Amniotic epithelial cell (primary cell): ENCODE results near the gene PINLYP.
"Not testable (repeated sequence)": the region's sequence is repeated elsewhere in the genome, so short reads cannot be mapped to it uniquely, and the experiment has no call there.

ENCODE experiments used
- DNase-seq: peaks from one replicate; pipeline ENCODE4 v3.0.0-alpha.2; 2010; ENCODE audit warnings: low read depth

Gene PINLYP

DNA sequence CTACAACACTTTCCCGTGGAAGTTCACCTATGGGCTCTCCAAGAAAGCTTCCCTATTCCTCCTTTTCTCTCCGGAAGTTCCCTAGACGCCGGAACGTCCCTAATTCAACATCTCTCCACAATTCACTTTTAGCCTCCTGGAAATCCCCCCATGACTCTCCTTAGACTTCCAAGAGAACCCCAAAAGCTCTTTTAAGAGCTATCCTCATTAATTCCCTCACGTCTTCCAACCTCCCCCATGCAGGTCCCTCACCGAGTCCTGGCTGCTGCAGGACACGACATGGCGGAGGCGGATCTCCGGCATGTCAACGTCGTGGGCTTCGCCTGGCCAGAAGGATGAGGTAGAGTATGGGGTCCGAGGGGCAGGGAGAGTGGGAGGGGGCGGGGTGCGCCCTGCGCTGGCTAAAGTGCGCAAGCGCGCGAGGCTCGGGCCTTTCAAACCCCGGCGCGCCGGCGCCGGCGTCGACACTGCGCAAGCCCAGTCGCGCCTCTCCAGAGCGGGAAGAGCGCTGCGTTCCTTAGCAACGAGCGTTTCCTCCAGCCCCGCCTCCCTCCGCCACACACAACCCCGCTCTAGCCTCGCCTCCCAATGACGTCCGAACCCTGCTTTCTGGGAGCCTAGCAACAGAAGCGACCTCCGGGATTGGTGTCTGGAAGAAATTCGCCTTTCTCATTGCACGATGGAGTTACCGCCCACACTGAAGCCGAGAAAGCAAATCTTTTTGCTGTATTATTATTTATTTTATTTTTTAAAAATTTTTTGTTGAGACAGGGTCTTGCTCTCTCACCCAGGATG lies at the start of gene PINLYP, which contains the start of gene XRCC1:
TSS of gene PINLYP (plus strand) at position 646 of the 795 bp plus-strand sequence. CDS start 1,391 bp downstream, outside the sequence.
TSS of gene XRCC1 (minus strand) at position 372 of the 795 bp plus-strand sequence. CDS start at position 303, 69 bp downstream.
- peak; percentile 98 for DNase-seq

DNA sequence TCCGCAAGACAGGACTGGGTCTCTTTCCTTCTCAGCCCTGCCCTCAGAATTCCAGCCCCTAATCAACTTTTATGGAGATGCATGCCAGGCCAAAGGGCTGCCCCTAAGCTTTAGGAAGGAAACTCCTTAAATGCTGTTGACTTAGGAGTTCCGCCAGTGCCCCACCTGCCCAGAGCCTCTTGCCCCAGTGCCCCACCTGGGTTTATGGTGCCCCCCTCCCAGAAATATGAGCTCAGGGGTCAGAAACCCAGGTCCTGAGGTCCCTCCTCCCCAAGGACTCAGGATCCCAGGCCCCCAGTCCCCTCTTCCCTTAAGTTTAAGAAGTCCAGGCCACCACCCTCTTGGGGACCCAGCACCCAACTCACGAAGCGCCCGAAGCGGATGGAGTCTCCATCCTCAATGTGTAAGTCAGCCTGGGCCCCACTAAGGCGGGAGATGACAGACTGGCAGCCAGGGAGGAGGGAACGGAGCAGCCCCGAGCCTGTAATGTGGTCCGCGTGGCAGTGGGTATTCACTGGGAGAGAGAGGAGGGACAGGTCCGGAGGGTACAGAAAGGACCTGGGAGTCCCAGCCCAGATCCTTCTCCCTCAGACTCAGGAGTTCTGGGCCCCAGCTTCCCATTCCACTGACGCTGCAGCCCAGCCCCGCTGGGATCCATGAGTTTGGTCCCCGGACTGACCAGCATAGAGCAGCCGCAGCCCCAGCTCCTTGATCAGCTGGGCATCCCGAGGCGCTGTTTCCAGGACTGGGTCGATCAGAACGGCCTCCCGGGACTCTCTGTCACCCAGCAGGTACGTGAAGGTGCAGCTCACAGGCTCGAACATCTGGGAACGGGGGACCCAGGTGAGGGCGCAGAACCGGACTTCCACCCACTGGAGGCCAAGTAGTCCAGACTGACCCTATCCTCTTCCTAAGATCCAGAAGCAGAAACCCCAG lies 49.5 kb upstream of the PINLYP start:
- DNase-seq: no peak

DNA sequence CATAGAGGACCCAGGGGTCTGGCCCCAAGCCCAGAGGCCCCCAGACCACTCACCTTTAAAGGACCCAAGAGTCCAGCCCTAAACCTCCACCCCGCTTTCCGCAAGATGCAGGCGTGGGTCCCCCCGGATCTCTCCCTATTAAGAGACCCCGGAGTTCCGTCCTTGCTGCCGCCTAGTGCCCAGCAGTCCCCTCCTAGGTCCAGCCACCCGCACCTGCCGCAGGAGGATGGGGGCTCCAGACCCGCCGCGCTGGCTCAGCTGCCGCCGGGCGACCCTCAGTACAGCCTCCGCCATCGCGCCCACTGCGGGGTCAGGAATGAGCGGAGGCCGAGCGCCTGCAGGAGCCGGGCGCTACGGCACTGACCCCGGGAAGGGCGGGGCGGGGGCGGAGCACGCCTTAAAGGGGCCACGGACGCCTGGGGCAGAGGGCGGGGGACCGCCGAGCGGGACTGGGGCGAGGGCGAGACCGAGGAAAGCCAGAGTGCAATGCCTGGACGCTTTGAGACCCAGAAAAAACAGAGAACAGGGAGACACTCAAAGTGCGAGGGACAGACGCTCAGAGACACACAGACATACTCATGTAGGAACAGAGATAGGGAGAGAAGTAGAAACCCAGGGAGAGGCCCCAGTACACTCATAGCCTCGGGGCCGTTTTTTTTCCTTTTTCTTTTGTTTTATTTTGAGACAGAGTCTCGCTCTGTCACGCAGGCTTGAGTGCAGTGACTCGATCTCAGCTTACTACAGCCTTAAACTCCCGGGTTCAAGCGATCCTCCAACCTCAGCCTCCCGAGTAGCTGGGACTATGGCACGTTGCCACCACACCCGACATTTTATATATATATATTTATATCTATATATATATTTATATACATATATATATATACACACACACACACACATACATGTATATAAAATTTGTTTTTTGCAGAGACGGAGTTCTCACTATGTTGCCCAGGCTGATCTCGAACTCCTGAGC lies 48.4 kb upstream of the PINLYP start, which contains the start of gene ETHE1:
TSS of gene ETHE1 (minus strand) at position 318 of the 976 bp plus-strand sequence. CDS start at position 294, 24 bp downstream.
- DNase-seq: peak; percentile 44

DNA sequence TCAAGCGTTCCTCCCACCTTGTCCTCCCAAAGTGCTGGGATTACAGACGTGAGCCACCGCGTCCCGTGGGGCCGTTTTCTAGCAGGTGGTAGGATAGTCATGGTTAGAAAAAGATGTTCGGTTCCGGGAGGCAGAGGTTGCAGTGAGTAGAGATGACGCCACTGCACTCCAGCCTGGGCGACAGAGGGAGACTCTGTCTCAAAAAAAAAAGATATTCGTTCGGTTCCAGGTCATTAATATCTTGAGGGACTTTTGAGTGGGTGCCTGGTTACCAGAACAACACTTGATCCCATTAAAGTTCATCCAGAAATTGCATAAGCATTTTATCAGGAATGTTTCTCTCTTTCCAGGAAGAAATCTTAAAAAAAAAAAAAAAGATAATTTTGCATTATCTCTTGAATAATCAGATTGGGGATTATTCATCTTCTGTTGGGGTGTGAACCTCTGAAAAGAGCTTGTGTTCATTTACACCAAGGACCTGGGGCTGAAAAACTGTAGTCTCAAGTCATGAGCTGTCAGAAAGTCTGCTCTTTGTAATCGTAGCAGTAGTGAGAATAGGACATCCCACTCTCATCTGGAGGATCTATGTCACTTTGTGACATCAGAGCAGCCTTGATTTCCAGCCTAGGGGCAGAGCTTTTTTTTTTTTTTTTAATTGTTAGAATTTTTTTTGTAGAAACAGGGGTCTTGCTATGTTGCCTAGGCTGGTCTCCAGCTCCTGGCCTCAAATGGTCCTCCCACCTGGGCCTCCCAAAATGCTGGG lies 47.6 kb upstream of the PINLYP start:
- DNase-seq: no peak

DNA sequence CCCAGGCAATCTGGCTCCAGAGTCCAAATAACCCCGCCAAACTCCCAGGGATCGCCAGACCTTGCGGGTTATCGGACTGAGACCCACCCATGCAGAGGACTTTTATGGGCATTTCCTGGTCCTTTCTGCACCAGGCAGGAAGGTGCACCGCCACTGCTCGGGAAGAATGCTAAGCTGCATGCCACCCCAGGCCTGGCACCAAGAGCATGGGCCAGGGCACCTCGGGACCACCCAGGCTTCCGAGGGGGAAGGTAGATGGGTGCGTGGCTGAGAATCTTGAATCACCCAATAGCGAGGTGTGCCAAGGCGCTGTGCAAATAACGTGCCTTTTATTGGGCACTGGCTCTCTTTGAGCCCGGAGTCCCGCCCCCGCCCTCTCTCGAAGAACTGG lies 43.0 kb upstream of the PINLYP start:
- DNase-seq: no peak

DNA sequence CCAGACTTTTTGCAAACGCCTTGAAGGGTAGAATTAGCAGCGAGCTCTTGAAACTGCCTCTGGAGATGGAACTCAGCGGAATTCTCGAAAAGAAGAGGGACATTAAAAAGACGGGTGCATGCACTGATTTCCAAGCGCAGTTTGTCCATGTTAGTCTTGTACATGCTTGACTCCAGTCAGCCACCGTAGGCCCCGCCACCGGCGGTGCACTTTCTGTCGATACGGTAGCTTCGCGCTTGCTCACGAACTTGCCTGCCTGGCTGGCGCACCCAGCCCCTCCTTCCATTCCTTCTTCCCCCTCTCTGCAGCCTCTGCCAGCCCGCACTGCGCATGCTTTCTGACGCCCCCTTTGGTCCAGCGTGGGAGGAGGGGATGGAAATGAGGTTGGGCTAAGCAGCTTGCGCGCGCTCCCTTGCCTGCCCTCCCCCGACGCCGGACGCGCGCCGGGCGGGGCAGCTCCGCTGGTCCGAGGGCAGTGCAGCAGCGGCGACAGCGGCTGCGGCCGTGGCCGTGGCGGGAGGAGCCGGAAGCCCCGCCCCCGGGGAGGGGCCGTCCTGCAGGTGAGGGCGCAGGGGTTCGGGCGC lies 42.5 kb upstream of the PINLYP start, which contains the start of gene ZNF575:
TSS of gene ZNF575 (plus strand) at position 227 of the 584 bp plus-strand sequence. CDS start 1,235 bp downstream, outside the sequence.
- peak; percentile 95 for DNase-seq

DNA sequence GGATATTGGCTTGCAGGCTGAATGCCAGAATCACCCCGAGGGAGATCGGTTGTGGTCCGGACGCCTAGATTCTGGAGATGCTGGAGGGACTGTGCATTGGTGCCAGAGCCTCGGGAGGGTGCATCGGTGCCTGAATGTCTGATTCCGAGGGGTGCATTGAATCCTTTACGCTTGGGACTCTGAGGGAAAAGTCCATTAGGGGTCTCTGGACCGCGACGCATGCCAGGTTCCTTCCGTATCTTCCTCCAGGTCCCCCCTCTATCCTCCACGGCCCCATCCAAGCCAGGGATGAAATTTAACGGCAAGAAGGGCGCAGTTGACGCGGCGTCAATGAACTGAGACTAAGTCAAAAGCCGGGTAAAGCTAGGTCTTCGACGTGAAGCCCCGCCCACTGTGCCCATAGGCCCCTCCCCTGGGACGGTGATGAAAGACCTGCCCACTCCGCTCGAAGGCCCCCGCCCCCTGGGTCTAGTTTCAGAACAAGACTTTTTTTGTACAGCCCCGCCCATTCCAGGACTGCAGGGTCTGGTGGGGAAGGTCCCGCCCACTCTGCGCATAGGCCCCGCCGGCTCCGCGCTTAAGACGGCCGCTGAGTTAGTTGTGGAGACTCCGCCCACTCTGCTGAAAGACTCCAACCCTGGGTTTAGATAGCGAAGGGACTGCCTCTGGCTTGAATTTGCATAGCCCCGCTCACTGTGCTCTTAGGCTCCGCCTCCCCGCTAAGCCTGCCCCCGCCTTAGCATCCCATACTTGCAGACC lies 41.9 kb upstream of the PINLYP start:
- peak; percentile 100 for DNase-seq

DNA sequence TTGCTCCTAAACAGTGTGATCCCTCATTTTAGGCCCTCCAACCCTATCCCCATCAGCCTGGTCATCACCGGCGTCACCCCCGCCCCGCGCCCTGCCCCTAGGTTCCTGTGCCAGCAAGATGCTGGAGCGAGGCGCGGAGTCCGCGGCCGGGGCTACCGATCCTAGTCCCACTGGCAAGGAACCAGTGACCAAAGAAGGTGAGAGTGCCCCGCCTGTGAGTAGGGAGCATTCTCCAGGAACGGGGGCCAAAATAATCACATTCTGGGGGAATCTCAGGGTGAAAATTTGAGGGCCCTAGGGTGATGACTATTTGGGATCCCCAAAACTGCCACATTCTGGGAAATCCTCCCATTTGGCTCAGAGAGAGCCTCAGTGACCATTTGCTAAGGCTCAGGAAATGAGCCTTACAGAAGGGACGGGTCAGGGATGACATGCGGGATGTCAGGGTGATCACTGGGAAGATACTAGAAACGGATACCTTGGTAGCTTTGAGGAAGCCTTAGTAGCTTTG lies 41.2 kb upstream of the PINLYP start:
- no peak for DNase-seq

DNA sequence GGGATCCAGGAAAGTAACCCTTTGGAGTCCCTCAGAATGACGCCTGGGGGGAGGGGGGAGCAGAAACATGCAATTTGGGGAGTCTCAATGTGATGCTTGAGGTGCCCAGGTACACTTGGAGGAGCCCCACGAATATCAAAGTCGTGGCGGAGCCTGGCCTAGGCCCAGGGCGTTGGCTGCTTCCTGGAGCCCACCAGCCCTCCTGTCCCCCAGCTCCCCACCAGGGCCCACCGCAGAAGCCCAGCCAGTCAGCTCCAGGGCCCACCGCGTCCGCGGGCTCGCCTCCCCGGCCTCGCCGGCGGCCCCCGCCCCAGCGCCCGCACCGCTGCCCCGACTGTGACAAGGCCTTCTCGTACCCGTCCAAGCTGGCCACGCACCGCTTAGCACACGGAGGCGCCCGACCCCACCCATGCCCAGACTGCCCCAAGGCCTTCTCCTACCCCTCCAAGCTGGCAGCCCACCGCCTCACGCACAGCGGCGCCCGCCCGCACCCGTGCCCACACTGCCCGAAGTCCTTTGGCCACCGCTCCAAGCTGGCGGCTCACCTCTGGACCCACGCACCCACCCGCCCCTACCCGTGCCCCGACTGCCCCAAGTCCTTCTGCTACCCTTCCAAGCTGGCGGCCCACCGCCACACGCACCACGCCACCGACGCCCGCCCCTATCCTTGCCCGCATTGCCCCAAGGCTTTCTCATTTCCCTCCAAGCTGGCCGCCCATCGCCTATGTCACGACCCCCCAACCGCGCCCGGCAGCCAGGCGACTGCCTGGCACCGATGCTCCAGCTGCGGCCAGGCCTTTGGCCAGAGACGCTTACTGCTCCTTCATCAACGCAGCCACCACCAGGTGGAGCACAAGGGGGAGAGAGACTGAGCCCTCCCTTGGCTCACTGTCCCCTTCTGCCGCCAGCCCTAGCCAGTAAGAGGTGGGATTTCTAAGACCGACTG lies 40.5 kb upstream of the PINLYP start:
- DNase-seq: peak; percentile 38

DNA sequence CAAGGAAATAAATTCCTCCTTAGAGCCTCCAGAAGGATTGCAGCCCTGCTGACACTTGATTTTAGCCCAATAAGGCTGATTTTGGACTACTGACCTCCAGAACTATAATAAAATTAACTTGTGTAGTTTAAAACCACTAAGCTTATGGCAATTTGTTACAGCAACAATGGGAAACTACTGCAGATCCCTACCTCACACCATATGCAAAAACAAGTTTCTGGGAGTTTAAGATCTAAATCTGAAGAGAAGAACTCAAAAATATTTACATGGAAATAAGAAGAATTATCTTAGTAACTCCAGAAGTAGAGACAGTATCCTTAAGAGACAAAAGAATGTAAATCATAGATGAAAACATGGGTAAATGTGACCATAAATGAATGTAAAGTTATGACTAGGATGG lies 36.7 kb upstream of the PINLYP start:
- no peak for DNase-seq

DNA sequence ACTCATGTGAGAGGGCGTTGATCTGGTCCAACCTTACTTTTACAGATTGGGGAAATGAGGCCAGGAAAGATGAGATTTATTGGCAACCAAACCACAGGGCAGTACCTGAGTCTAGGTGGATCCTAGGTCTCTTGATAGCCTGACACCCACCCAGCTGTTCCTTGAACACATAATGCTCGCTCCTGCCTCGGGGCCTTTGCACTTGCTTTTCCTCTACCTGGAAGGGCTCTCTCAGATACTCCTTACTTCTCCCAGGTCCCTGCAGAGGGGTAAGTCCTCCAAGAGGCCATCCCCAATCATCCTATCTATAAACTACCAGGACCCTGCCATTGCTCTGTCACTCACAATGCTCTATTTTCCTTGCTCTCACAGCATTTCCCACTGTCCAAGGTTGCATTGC lies 35.2 kb upstream of the PINLYP start:
- no peak for DNase-seq

DNA sequence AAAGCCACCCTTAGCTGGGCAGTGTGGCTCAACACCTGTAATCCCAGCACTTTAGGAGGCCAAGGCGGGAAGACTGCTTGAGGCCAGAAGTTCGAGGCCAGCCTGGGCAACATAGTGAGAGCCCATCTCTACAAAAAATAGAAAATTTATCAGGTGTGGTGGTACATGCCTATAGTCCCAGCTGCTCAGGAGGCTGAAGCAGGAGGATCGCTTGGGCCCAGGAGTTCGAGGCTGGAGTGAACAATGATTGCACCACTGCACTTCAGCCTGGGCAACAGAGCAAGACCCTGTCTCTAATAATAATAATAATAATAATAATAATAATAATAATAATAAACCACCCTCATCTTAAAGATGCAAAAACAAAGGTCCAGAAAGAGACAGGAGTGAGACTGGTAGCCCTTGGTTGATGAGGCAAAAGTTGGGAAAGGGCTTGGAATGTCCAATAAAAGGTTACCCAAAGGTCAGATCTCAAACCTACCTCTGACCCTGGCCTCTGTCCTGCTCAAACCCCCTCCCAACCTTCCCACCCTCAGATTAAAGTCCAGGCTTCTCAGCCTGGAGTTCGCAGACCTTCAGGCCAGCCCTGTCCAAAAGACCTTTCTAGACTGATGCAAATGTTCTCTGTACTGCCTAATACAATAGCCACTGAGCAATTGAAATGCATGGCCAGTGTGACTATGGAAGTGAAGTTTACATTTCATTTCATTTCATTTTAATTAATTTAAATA lies 33.5 kb upstream of the PINLYP start:
- no peak for DNase-seq

DNA sequence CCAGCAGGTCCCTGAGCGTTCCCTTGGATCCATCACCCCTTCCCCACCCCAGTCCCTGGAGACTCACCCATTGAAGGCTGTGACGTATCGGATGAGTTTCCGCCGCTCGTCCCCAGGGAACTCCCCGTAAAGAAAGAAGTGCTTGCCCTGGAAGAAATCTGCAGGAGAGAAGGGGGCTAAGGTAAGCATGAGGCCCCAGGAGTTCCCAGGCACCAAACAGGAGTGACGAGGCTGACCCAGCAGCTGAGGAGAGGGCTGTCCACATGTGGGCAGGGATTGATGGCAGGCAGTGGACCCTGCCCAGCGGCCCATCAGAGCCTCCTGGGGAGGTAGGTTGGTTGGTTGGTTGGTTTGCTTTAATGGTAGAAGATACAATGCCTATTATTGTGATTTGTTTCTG lies 31.5 kb upstream of the PINLYP start:
- DNase-seq: no peak

DNA sequence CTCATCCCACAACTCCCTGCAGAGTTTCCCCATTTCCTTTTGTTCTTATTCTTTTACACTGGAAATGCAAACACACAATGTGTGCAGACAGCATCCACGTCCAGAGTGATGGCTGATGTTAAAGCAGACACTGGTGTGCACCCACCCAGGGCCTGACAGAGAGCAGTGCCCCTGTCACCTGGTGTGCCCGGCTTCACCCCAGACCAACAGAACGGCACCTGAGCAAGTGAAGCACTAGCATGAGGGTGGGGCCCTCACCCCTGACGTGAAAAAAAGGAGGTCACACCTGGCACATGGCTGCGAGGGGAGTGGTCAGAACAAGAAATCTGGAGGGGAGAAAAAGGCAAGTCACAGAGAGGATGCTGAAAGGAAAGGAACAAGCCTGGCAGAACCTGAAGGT lies 30.3 kb upstream of the PINLYP start:
- no peak for DNase-seq

DNA sequence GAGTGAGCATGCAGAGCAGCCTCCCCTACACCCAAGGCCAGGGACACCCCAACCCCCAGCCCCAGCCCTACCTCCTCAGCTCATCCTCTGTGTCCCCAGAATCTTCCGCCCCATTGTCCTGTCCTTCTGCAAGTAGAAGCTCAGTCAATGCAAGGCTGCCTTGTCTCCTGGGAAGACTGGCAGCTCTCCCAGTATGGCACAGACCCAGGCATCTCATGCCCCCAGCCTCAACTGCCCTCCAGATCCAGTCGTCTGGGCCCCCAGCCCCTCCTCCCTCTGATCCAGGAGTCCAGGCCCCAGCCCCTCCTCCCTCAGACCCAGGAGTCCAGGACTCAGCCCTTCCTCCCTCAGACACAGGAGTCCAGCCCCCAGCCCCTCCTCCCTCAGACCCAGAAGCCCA lies 29.6 kb upstream of the PINLYP start:
- DNase-seq: no peak

DNA sequence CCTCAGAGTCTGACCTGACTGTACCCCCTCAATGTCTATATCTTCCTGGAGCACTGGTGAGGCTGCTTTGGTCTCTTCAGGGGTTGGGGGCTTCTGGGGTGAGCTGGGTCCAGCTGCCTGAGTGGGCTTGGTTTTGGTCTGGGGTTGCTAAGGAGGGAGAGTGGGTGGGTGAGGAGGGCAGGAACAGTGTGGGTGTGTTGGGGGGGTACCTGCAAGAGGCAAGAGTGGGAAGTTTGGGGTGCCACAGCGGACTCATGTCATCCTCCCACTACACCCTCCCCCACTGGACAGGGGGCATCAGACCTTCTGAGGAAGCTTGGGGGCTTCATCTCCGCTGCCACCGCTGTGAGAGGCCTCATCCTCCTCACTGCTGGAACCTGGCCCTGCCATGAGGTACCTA lies 29.0 kb upstream of the PINLYP start:
- no peak for DNase-seq

DNA sequence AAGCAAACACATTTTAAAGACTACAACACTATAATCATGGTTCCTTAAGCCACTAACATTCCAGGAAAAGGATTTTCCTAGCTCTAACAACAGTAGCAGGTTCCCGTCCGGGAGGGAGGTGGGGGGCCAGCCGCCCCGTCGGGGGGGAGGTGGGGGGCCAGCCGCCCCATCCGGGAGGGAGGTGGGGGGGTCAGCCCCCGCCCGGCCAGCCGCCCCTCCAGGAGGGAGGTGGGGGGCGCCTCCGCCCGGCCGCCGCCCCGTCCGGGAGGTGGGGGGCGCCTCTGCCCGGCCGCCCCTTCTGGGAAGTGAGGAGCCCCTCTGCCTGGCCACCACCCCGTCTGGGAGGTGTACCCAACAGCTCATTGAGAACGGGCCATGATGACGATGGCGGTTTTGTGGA lies 27.7 kb upstream of the PINLYP start:
- not testable (repeated sequence) for DNase-seq
